22Rv1 (cell line): ENCODE data around the gene IRX1.

ENCODE experiments used
- H3K27ac ChIP-seq: fragments of 450-650 bp; 2 replicates; pipeline ENCODE4 v1.5.1; 2017
- ZFX ChIP-seq: fragments of 450-650 bp; IDR thresholded peaks from 2 replicates; pipeline ENCODE4 v1.6.1; 2017; ENCODE audit warnings: antibody characterized with exemption, borderline replicate concordance
- TF ChIP-seq, protein P1 (sequence below): fragments of 450-650 bp; IDR thresholded peaks from 2 replicates; pipeline ENCODE4 v1.5.1; 2017; ENCODE audit warnings: mild to moderate bottlenecking

Gene IRX1

DNA sequence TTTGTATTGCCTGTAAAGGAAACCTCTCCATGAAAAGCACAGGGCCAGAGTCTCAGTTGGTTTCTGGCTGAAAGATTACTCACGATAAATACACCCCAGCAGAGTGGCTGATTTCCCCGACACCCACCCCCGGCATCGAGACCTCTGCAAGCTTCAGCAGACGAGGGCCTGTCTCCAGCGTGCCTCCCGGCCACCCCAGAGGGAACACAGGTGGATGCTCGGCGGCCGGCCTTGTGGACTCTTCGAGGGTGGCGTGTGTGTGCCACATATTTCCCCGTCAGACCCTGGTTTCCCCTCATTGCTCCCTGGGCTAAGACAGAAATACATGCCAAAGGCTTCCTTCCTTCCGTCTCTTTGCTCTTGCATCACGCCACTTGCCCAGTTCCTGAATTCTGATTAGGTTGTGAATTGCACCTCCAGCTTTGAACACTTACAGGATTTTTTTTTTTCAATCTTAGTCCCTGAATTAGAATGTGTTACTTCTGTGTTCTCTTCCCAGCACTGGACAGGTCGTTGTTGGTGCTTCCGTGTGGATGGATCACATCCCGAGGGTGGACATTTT, 13.6 kb downstream of the IRX1 start:
- no peak overlapping the region for H3K27ac ChIP-seq
- TF ChIP-seq, protein P1, sequence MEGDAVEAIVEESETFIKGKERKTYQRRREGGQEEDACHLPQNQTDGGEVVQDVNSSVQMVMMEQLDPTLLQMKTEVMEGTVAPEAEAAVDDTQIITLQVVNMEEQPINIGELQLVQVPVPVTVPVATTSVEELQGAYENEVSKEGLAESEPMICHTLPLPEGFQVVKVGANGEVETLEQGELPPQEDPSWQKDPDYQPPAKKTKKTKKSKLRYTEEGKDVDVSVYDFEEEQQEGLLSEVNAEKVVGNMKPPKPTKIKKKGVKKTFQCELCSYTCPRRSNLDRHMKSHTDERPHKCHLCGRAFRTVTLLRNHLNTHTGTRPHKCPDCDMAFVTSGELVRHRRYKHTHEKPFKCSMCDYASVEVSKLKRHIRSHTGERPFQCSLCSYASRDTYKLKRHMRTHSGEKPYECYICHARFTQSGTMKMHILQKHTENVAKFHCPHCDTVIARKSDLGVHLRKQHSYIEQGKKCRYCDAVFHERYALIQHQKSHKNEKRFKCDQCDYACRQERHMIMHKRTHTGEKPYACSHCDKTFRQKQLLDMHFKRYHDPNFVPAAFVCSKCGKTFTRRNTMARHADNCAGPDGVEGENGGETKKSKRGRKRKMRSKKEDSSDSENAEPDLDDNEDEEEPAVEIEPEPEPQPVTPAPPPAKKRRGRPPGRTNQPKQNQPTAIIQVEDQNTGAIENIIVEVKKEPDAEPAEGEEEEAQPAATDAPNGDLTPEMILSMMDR, result no peak
- TF ChIP-seq ZFX, result no peak

DNA sequence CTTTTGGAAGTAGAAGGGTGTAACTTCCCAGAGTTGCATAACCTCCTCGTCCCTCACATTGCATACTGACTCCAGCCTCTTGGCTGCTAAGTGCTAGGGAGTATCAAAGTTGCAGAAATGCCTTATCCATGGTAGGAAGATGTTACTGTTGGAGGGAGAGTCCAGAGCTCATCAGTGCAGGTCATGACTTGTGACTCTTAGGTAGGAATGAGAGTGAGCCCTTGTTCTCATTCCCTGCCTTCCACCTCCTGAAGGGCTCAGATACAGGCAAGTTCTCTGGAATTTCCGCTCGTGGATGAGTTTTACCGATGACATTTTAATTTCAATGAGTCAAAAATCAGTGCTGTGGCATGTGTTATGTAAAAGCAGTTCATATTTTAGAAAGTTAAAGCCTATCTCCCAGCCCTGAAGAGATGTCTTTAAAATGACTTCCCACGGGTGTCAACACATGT, 17.0 kb downstream of the IRX1 start:
- TF ChIP-seq, protein P1, result no peak
- TF ChIP-seq ZFX, result no peak
- no peak overlapping the region for H3K27ac ChIP-seq

DNA sequence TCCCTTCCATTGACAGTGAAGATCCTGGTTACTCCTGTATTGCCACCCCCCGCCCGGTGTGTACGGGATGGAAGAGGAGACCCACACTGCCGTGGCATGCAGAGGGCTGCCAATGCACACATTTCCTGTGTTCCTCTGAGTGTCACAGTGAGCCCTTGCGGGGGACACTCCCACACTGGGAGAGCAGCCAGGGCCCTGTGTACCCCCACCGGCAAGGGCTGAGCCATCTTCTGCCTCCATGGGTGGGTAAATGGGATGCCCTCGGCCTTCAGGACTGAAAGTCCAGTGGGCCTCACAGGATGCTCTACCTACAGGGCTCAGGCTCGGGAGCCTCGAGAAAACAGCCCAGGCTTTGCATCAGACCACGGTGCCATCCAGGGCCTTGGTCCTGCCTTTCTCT, 18.1 kb downstream of the IRX1 start:
- no peak overlapping the region for H3K27ac ChIP-seq
- TF ChIP-seq, protein P1, result no peak
- TF ChIP-seq ZFX, result no peak

DNA sequence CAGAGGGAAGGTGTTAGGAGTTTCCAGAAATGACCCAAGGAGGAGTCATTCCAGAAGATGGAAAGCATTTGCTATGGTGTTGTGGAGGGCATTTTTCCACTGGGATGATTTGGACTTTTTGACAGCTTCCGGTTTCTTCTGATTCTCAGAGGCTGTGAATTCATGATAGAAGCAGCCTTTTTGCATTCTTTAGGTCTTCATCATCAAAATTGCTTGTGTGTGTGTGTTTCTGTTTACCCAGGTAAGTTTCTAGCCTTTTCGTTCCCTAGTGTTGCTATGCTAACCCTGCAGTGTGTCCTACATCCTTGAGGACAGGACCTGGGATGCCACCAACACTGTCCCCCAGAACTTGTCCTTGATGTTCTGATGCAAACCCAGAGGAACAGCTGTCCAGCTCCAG, 19.6 kb downstream of the IRX1 start:
- TF ChIP-seq, protein P1, result no peak
- TF ChIP-seq ZFX, result no peak
- H3K27ac ChIP-seq, result no peak overlapping the region

DNA sequence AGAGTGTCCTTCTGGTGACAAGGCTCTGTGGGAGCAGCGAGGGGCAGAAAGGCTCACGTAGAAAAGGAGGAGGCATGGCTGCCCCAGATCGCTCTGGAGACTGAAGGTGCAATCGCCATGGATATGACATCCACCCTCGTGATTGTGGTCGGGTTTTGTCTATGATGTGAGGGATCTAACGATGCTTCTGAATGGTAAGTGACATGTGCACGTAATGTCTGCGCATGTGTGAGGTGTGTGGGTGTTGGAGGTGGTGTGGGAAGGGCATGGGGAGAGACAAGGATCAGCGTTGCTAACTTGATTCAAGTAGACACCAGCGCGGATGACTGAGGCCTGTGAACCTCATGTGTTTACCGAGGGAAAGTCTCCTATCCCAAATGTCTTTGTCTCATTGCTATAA, 20.2 kb downstream of the IRX1 start:
- TF ChIP-seq, protein P1, result no peak
- TF ChIP-seq ZFX, result no peak
- no peak overlapping the region for H3K27ac ChIP-seq

DNA sequence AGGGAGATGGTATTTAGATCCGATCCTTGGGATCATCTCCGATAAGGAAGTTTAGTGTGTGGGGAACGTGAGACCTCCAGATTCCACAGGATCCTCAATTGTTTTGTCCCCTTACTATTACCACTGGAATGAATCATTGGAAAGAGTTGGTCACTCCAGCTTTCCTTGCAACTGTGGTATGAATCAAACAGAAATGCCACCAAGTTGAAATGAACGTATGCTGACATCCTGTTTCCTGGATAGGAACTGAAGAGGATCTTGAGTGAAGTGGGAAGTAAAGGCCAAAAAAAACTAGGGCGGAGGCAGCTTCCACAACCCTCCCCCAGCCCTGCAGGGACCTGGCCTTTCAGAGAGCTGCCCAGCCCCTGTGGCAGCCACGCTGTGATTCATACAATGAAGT, 23.9 kb downstream of the IRX1 start:
- no peak overlapping the region for H3K27ac ChIP-seq
- TF ChIP-seq, protein P1, result no peak
- TF ChIP-seq ZFX, result no peak

DNA sequence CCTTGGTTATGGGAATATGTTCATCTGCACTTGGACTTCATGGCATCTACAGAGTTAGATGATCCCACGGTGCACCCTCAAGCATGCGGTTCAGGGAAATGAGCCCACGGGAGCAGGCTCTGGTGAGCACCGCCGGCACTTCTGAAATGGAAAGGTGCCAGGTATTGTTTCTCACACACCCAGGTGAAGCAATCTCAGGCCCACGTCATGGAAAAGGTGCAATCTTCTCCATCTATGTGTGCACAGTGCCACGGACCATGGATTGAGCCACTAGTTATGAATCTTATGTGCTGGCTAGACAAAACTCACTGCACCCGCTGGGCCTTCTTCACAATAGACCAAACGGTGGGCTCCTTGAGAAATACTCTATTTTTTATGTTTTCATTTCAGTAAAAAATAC, 27.3 kb downstream of the IRX1 start:
- H3K27ac ChIP-seq, result no peak overlapping the region
- TF ChIP-seq, protein P1, result no peak
- no peak for TF ChIP-seq ZFX
